Fibroblast of the aortic adventitia (primary cell): ENCODE data around the gene ESPL1. TPM values are rescaled to one million over a fixed set of nuclear protein-coding genes. Genes with fewer than 3 reads are reported as not detected.
A peak's percentile ranks its signal among the peaks of the same experiment; 100 is the strongest.

ENCODE experiments used
- DNase-seq: peaks from one replicate; pipeline ENCODE4 v3.0.0-alpha.2; 2010; ENCODE audit warnings: low read depth
- H3K4me3 ChIP-seq: 2 replicates; pipeline ENCODE4 v1.5.1; 2011; ENCODE audit warnings: low read depth, mild to moderate bottlenecking, control low read depth, low read length, moderate library complexity
- CTCF ChIP-seq: IDR thresholded peaks from 2 replicates; pipeline ENCODE4 v1.5.1; 2011; ENCODE audit warnings: mild to moderate bottlenecking, low read length, control low read depth, inconsistent platforms; ENCODE audit not compliant: insufficient read depth
- total RNA-seq: library from RNA; depleted of rRNA; stranded (reverse); fragments of >200 nt; gene quantifications from 2 replicates; pipeline ENCODE4 v1.2.3, GENCODE V29; 2012; ENCODE audit warnings: low replicate concordance

The ESPL1 gene
- total RNA-seq, 1 donor, result 13.5 TPM

GRCh38 chr12:53230108-53230845 lies 37.8 kb upstream of the ESPL1 start:
- H3K4me3 ChIP-seq, result peak overlapping the region; percentile 6
- no peak for TF ChIP-seq CTCF
- DNase-seq, result no peak

DNA sequence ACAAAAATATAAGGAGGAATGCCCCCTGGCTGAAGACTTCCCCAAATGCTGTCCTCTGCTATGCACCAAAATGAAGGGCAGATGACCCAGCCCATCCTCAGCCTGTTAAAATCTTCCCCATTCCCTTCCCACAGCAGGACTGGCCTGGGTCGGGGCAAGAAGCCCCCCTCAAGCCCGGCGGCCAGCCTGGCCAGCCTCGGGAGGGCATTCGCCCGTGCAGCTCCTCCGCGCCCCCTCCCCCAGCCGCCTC lies 36.5 kb upstream of the ESPL1 start:
- peak overlapping the region; percentile 83 for H3K4me3 ChIP-seq
- no peak for DNase-seq
- TF ChIP-seq CTCF, result peak; percentile 7

GRCh38 chr12:53231921-53232645 lies 36.0 kb upstream of the ESPL1 start, which contains the start of gene RARG:
Gene RARG, minus strand, starts transcription at chr12:53232209. Its CDS starts 4,664 bp downstream, at chr12:53227545.
- TF ChIP-seq CTCF, result no peak
- peak; percentile 61 for DNase-seq
- H3K4me3 ChIP-seq, result peak within 1 kb of the TSS; percentile 83

DNA sequence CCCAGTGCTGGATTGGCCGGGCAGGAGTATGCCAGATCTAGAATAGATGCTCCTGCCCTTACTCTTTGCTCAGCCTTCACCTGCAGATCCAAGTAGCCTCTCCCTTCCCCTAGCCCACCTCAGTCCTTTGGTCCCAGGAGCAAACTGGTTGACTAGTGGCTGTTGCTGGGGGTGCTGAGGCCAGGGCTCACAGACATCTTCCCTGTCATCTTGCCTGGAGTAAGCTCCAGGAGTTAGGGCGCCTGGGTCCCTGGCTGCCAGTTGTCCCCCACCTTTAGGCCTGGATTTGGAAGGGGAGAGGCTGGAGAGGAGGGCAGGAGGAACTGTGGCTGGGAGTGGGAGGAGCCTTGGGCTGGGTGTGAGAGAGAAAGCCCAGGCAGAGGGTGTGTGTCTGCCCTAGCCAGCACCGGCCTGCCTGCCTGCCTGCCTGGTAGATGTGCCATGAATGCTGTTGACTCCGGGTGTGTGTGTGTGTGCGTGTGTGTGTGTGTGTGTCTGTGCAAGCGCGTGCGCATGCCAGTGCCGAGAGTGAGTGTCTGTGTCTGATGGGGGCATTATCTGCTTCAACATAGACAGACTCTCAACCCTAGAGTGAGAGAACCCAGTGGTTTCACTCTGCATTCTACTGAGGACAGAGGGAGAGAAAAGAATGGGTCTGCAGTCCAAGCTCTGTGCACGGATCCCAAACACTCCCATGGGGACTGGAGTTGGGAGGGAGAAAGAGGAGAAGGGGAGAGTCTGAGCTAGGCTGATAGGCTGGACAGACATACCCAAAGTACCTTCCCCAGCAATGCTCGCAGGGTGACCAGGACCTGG lies 35.2 kb upstream of the ESPL1 start:
- peak overlapping the region; percentile 83 for H3K4me3 ChIP-seq
- DNase-seq, result peak; percentile 44
- TF ChIP-seq CTCF, result no peak

- peak; percentile 47 for DNase-seq
- peak overlapping the region; percentile 83 for H3K4me3 ChIP-seq
- TF ChIP-seq CTCF, result peak; percentile 29
Measured at GRCh38 chr12:53233671-53234121, 34.4 kb upstream of the ESPL1 start.

DNA sequence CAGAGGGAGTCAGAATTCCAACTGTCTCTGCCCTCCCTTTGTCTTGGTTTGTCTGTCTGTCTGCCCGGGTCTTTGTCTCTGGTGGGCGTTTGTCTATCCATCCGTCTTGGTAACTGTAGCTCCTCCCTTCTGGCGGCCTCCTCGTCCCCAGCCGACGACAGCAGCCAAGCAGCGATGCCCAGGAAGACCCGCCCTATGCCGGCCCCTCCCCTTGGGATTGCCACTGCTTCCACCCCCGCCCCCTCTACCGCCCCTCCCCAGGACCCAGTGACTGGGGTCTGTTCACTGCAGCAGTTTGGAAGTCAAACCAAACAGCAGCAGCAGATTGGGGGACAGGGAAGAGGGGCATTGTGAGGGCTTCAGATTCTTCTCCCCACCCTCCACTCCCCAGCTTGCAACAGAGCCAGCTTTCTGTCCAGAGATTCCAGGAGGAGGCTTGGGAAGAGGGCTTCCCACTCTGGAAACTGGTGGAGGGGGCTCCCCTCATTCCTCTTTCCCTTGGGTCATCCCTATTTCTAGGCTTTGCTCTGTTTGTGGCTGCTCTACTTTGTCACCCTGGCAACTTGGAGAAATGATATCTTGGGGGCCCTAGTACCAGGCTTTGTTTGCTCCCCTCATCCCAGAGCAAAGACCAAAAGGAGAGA lies 33.7 kb upstream of the ESPL1 start:
- DNase-seq, result no peak
- H3K4me3 ChIP-seq, result no peak overlapping the region
- no peak for TF ChIP-seq CTCF
